Fibroblast of the aortic adventitia (primary cell): ENCODE data around the gene CHEK2. TPM values are rescaled to one million over a fixed set of nuclear protein-coding genes. Genes with fewer than 3 reads are reported as not detected.

ENCODE experiments used
- DNase-seq: peaks from one replicate; pipeline ENCODE4 v3.0.0-alpha.2; 2010; ENCODE audit warnings: low read depth
- H3K4me3 ChIP-seq: 2 replicates; pipeline ENCODE4 v1.5.1; 2011; ENCODE audit warnings: low read depth, mild to moderate bottlenecking, control low read depth, low read length, moderate library complexity
- total RNA-seq: library from RNA; depleted of rRNA; stranded (reverse); fragments of >200 nt; gene quantifications from 2 replicates; pipeline ENCODE4 v1.2.3, GENCODE V29; 2012; ENCODE audit warnings: low replicate concordance
- TF ChIP-seq, protein P1 (sequence below): IDR thresholded peaks from 2 replicates; pipeline ENCODE4 v1.5.1; 2011; ENCODE audit warnings: mild to moderate bottlenecking, low read length, control low read depth, inconsistent platforms; ENCODE audit not compliant: insufficient read depth

CHEK2 gene
- total RNA-seq, 1 donor, result 22.2 TPM

DNA sequence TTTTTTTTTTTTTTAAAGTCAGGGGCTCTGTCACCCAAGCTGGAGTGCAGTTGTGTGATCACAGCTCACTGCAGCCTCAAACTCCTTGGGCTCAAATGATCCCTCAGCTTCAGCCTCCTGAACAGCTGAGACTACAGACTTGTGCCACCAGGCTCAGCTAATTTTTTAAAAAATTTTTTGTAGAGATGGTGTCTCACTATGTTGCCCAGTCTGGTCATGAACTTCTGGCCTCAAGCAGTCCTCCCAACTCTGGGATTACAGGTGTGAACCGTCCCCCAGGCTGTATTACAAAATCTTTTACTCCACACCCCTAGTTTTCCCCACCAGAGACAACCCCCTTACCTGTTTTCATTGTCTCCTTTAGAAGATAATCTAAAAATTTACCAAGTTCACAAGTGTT, 32.8 kb upstream of the CHEK2 start:
- TF ChIP-seq, protein P1, sequence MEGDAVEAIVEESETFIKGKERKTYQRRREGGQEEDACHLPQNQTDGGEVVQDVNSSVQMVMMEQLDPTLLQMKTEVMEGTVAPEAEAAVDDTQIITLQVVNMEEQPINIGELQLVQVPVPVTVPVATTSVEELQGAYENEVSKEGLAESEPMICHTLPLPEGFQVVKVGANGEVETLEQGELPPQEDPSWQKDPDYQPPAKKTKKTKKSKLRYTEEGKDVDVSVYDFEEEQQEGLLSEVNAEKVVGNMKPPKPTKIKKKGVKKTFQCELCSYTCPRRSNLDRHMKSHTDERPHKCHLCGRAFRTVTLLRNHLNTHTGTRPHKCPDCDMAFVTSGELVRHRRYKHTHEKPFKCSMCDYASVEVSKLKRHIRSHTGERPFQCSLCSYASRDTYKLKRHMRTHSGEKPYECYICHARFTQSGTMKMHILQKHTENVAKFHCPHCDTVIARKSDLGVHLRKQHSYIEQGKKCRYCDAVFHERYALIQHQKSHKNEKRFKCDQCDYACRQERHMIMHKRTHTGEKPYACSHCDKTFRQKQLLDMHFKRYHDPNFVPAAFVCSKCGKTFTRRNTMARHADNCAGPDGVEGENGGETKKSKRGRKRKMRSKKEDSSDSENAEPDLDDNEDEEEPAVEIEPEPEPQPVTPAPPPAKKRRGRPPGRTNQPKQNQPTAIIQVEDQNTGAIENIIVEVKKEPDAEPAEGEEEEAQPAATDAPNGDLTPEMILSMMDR, result no peak
- DNase-seq, result no peak
- H3K4me3 ChIP-seq, result no peak overlapping the region

DNA sequence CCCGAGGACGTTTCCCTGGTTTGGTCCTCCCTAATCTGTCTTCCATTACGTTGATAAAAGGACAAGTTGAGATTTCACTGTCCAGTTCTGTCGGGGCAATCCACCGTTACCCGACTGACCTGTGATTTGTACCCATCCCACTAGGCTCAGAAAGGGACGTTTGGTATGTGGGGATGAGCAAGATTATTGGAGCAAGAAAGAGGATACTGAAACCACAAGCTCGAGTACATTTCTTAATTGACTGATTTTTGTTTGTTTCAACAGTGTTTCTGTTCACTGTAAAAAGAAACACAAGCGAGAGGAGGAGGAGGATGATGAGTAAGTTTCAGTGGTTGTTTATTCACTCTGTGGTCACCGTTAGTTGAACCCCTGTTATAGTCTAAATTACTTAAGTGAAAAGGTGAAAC, 31.8 kb upstream of the CHEK2 start:
- H3K4me3 ChIP-seq, result peak overlapping the region; percentile 89
- DNase-seq, result peak; percentile 41
- TF ChIP-seq, protein P1, result no peak

DNA sequence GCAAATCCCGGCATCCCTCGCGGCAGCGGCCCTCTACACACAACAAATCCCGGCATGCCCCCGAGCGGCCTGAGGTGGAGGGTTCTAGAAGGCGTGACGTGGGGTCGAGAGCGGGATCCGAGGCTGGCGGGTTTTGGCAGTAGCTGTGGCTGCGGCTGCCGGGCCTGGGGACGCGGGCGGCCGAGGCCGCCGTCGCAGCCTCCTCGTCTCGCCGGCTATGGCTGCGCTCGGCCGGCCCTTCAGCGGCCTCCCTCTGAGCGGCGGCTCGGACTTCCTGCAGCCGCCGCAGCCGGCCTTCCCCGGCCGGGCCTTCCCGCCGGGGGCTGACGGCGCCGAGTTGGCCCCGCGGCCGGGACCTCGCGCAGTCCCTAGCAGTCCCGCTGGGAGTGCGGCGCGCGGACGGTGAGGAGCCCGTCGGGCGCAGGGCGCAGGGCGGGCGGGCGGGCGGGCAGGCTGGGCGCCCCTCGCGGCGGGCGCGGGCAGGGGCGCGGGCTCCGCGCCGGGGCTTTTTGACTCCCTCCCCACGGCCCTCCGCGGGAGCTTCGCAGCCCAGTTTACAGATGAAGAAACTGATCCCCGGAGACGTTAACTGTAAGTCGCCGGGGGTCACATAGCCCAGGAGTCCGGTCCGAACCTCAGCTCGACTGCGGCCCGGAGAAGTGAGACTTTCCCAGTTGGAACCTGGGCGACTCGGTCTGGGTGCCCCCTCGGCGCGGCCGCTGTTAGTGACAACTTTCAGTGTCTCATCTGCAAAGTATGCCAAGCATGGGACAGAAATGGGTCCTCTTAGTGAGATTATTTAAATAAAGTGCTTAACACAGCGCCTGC, 31.2 kb upstream of the CHEK2 start, which contains the start of gene CCDC117:
CCDC117 (plus strand) TSS at position 63 of the 828 bp plus-strand sequence; CDS start at position 218, 155 bp downstream.
- DNase-seq, result peak; percentile 96
- TF ChIP-seq, protein P1, result peak; percentile 20
- H3K4me3 ChIP-seq, result peak within 1 kb of the TSS; percentile 89

DNA sequence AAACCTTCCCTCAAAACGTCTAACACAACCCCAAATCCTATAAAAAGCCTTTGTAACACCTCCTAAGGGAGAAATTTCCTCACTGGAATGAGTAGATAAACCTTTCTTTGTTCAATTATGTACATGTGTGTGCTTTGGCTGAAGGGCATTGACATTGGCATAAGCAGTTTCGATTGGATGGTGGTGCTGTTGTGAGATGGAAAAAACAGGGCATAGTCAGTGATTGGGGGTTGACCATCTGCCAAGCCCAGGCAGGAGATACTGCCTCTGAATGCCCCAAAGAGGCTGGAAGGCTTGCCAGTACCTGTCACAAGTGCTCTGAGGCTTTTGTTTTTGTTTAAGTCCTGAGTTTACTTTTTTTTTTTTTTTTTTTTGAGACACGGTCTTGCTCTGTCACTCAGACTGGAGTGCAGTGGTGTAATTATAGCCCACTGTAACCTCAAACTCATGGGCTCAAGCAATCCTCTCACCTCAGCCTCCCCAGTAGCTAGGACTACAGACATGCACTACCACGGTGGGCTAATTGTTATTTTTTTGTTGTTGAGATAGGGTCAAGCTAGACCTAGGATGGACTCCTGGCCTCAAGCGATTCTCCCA, 29.7 kb upstream of the CHEK2 start:
- TF ChIP-seq, protein P1, result no peak

DNA sequence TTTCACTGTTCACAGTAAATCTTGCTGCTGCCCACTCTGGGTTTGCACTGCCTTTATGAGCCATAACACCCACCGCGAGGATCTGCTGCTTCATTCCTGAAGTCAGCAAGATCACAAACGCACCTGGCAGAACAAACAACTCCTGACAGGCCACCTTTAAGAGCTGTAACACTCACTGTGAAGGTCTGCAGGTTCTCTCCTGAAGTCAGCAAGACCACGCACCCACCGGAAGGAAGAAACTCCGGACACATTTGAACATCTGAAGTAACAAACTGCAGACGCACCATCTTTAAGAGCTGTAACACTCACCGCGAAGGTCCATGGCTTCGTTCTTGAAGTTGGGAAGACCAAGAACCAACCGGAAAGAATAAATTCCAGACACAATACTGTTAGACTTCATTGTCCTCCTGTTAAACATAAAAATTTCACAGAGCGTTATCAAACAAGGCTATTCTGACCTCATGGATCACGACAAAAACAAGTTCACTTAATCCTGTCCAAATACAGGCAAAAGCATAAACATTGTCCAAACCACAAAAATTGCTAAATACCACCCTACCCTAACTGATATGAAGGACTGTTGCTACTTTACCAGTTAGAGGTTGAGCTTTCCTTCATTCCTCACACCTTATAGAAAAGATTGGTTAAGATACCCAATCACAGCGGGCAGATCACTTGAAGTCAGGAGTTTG, 27.9 kb upstream of the CHEK2 start:
- TF ChIP-seq, protein P1, result no peak
- no peak for DNase-seq
- no peak overlapping the region for H3K4me3 ChIP-seq

More for the DNA sequence above, 29.7 kb upstream of the CHEK2 start:
- DNase-seq, result no peak
- H3K4me3 ChIP-seq, result no peak overlapping the region

DNA sequence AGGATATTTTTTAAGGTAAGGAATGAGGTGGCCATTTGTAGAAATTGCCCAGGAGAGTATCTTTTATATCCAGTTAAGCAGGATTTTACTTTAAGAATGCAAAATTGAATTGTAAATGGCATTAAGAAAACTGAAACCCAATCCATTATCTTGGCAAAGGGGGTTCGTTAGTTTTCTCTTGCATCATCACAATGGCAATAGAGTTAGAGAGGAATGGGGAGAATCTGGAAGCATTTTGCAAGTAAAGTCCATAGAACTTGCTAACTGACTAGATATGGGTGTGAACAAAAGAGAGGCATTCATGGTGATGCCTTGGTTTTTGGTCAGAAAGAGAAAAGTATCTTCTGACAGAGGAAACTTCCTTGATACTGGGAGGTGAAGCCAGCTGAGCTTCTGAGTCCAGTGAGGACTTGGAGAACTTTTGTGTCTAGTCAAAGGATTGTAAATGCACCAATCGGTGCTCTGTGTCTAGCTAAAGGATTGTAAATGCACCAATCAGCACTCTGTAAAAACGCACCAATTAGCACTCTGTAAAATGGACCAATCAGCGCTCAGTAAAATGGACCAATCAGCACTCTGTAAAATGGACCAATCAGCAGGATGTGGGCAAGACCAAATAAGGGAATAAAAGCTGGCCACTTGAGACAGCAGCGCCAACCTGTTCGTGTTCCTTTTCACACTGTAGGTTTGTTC, 27.2 kb upstream of the CHEK2 start:
- TF ChIP-seq, protein P1, result no peak
- no peak overlapping the region for H3K4me3 ChIP-seq
- peak; percentile 33 for DNase-seq
